IMR-90 (cell line): Measurements from ENCODE around the gene GRM2. TPM values are rescaled to one million over a fixed set of nuclear protein-coding genes. Genes with fewer than 3 reads are reported as not detected.

Experiments
- ATAC-seq: fragments of 200-7000 bp; cut with Tn5 transposase; 2 replicates; pipeline ENCODE4 v1.9.1; 2020; ENCODE audit warnings: low read depth, mild to moderate bottlenecking, moderate library complexity
- BruUV-seq: library from RNA; stranded (reverse); fragments of 400-500 nt; replicated peaks from 2 replicates; lab custom pipeline; 2021; lab: Mats Ljungman, UMichigan
- CTCF ChIA-PET: fragments of 300-600 bp; formaldehyde crosslinking; extraction: SDS; loops from one replicate; lab custom pipeline; 2021; ENCODE audit warnings: antibody characterized with exemption; lab: Yijun Ruan, JAX
- POLR2A ChIA-PET: fragments of 300-600 bp; sonication (Branson Sonifier 250); formaldehyde crosslinking; loops from one replicate; lab custom pipeline; 2022; ENCODE audit warnings: antibody characterized with exemption; ENCODE audit not compliant: unreplicated experiment; lab: Charles Lee
- DNase-seq: peaks from one replicate; pipeline ENCODE4 v3.0.0; 2013
- H2AFZ ChIP-seq: replicated peaks from 2 replicates; pipeline ENCODE3; 2013; ENCODE audit warnings: low read length, mild to moderate bottlenecking; ENCODE audit not compliant: poor library complexity
- H2AK5ac ChIP-seq: 2 replicates; pipeline ENCODE4 v1.6.1; 2013; ENCODE audit warnings: low read depth, low read length, inconsistent platforms
- H2AK9ac ChIP-seq: replicated peaks from 2 replicates; pipeline ENCODE3; 2013; ENCODE audit warnings: mild to moderate bottlenecking, low read depth, low read length, moderate library complexity; ENCODE audit not compliant: poor library complexity
- H2BK120ac ChIP-seq: 2 replicates; pipeline ENCODE4 v1.6.1; 2013; ENCODE audit warnings: low read depth, low read length, inconsistent platforms
- H2BK15ac ChIP-seq: 3 replicates; pipeline ENCODE4 v1.6.1; 2013; ENCODE audit warnings: low read depth, low read length, inconsistent platforms
- H2BK20ac ChIP-seq: 2 replicates; pipeline ENCODE4 v1.6.1; 2013; ENCODE audit warnings: low read depth, mild to moderate bottlenecking, inconsistent platforms, low read length, moderate library complexity
- H2BK5ac ChIP-seq: 2 replicates; pipeline ENCODE4 v1.6.1; 2013; ENCODE audit warnings: mild to moderate bottlenecking, low read depth, low read length, inconsistent platforms; ENCODE audit not compliant: poor library complexity, severe bottlenecking
- H3K14ac ChIP-seq: replicated peaks from 2 replicates; pipeline ENCODE4 v1.6.1; 2013; ENCODE audit warnings: low read depth, low read length, inconsistent platforms
- H3K18ac ChIP-seq: 2 replicates; pipeline ENCODE4 v1.6.1; 2013; ENCODE audit warnings: low read depth, low read length, control low read depth
- H3K23ac ChIP-seq: 2 replicates; pipeline ENCODE4 v1.6.1; 2013; ENCODE audit warnings: low read depth, low read length, inconsistent platforms
- H3K27ac ChIP-seq: 2 replicates; pipeline ENCODE4 v1.5.1; 2013; ENCODE audit warnings: mild to moderate bottlenecking, control low read depth, low read length; ENCODE audit not compliant: insufficient read depth
- H3K27me3 ChIP-seq: 2 replicates; pipeline ENCODE4 v1.6.1; 2013; ENCODE audit warnings: low read length; ENCODE audit not compliant: control insufficient read depth, insufficient read depth
- H3K36me3 ChIP-seq: 2 replicates; pipeline ENCODE4 v1.6.1; 2013; ENCODE audit warnings: low read length, mixed read lengths; ENCODE audit not compliant: control insufficient read depth, insufficient read depth
- H3K4ac ChIP-seq: 2 replicates; pipeline ENCODE4 v1.6.1; 2013; ENCODE audit warnings: low read depth, low read length, inconsistent platforms
- H3K4me1 ChIP-seq: 2 replicates; pipeline ENCODE4 v1.6.1; 2013; ENCODE audit warnings: low read length, mixed read lengths; ENCODE audit not compliant: control insufficient read depth, insufficient read depth
- H3K4me2 ChIP-seq: 2 replicates; pipeline ENCODE4 v1.6.1; 2013; ENCODE audit warnings: low read depth, mild to moderate bottlenecking, control low read depth, low read length, moderate library complexity
- H3K4me3 ChIP-seq: 2 replicates; pipeline ENCODE4 v1.5.1; 2013; ENCODE audit warnings: low read depth, mild to moderate bottlenecking, control low read depth, low read length, moderate library complexity; ENCODE audit not compliant: insufficient read depth
- H3K56ac ChIP-seq: 2 replicates; pipeline ENCODE4 v1.6.1; 2013; ENCODE audit warnings: low read length, inconsistent platforms; ENCODE audit not compliant: insufficient read depth; ENCODE audit errors: extremely low read depth
- H3K79me1 ChIP-seq, 2 experiments: 2 replicates each; pipeline ENCODE4 v1.6.1; 2013; ENCODE audit warnings: low read length in 2 of 2, inconsistent platforms in 1 of 2, low read depth in 1 of 2
- H3K9ac ChIP-seq: 2 replicates; pipeline ENCODE4 v1.6.1; 2013; ENCODE audit warnings: low read depth, low read length, control low read depth
- H3K9me1 ChIP-seq: 2 replicates; pipeline ENCODE4 v1.6.1; 2013; ENCODE audit warnings: low read length, inconsistent platforms; ENCODE audit not compliant: insufficient read depth
- H3K9me3 ChIP-seq: 2 replicates; pipeline ENCODE4 v1.6.1; 2013; ENCODE audit warnings: low read length; ENCODE audit not compliant: control insufficient read depth, insufficient read depth
- H4K20me1 ChIP-seq: 2 replicates; pipeline ENCODE4 v1.6.1; 2013; ENCODE audit warnings: low read length, inconsistent platforms; ENCODE audit not compliant: insufficient read depth
- H4K5ac ChIP-seq: 2 replicates; pipeline ENCODE4 v1.6.1; 2013; ENCODE audit warnings: mild to moderate bottlenecking, low read depth, low read length, control low read depth
- H4K8ac ChIP-seq, 2 experiments: 2 replicates each; pipeline ENCODE4 v1.6.1; 2013; ENCODE audit warnings: low read depth in 2 of 2, low read length in 2 of 2, control low read depth in 1 of 2, inconsistent platforms in 1 of 2
- H4K91ac ChIP-seq: 2 replicates; pipeline ENCODE4 v1.6.1; 2013; ENCODE audit warnings: low read depth, low read length, inconsistent platforms; ENCODE audit not compliant: insufficient read depth
- CEBPB ChIP-seq: IDR thresholded peaks from 2 replicates; pipeline ENCODE4 v1.6.1; 2012; ENCODE audit warnings: low read depth, low read length, improper control_type of control experiment
- FOS ChIP-seq: fragments of 150-350 bp; IDR thresholded peaks from 2 replicates; pipeline ENCODE4 v1.6.1; 2016; ENCODE audit warnings: low read depth, low read length
- MAFK ChIP-seq: IDR thresholded peaks from 2 replicates; pipeline ENCODE4 v1.6.1; 2012; ENCODE audit warnings: low read depth, low read length, improper control_type of control experiment
- MAZ ChIP-seq: IDR thresholded peaks from 2 replicates; pipeline ENCODE4 v1.6.1; 2012; ENCODE audit warnings: low read depth, mild to moderate bottlenecking, low read length, improper control_type of control experiment, moderate library complexity, borderline replicate concordance
- NFE2L2 ChIP-seq: fragments of 150-350 bp; IDR thresholded peaks from 2 replicates; pipeline ENCODE4 v1.6.1; 2016; ENCODE audit warnings: low read depth, mild to moderate bottlenecking, low read length
- RFX5 ChIP-seq: IDR thresholded peaks from 2 replicates; pipeline ENCODE4 v1.8.0; 2012; ENCODE audit warnings: low read depth, mild to moderate bottlenecking, low read length, moderate library complexity
- SMC3 ChIP-seq: fragments of 150-350 bp; IDR thresholded peaks from 2 replicates; pipeline ENCODE4 v1.6.1; 2016; ENCODE audit warnings: low read depth, mild to moderate bottlenecking, antibody characterized with exemption, low read length, moderate library complexity
- WGBS, 2 experiments: methylation state at CpG; one replicate each; pipeline versions ENCODE4 v1.1.5 to v1.1.7; 2013; ENCODE audit warnings: missing lambda C conversion rate in 2 of 2; ENCODE audit not compliant: insufficient read length in 1 of 2; ENCODE audit errors: extremely low coverage in 2 of 2; 5-methylcytosine and 5-hydroxymethylcytosine counted together
- dilution Hi-C: fragments of 300-500 bp; cut with HindIII; formaldehyde crosslinking; loops from one replicate; pipeline ENCODE4 v1.14.3; 2018; ENCODE audit warnings: low sequenced_read_pairs; ENCODE audit not compliant: unreplicated experiment
- in situ Hi-C: fragments of 300-500 bp; cut with MboI; formaldehyde crosslinking; loops from 3 replicates; pipeline ENCODE4 v1.14.3; 2019; ENCODE audit warnings: low sequenced_read_pairs, inconsistent platforms, mixed read lengths
- intact Hi-C: fragments of 100-400 bp; cut with micrococcal nuclease; formaldehyde crosslinking; loops from 2 replicates; pipeline ENCODE4 v1.10.0; 2022
- polyA plus RNA-seq, 3 experiments: library from polyadenylated mRNA; depleted of rRNA; stranded (reverse); fragments of >200 nt; gene quantifications; 2 replicates each; pipeline ENCODE4 v1.2.3, GENCODE V29; 2012; ENCODE audit warnings: low replicate concordance in 1 of 3
- total RNA-seq: library from RNA; depleted of rRNA; stranded (reverse); fragments of >200 nt; gene quantifications from 2 replicates; pipeline ENCODE4 v1.2.3, GENCODE V29; 2012
- TF ChIP-seq, protein P1 (sequence below): fragments of 150-350 bp; IDR thresholded peaks from 2 replicates; pipeline ENCODE4 v1.6.1; 2017; ENCODE audit warnings: mild to moderate bottlenecking, antibody characterized with exemption, low read length, low read depth

GRM2 gene
- total and polyA plus RNA-seq, 2 of the 4 experiments (the other 2 are of a cell fraction): under 0.01 to 0.14 TPM

- H2AFZ ChIP-seq: no peak overlapping the region
- peaks cover 19% of the 10 kb centered on the region for H4K20me1 ChIP-seq
- H3K9ac ChIP-seq: no peak overlapping the region
- peaks cover 12% of the 10 kb centered on the region for H3K9me1 ChIP-seq
- H3K4me1 ChIP-seq: peaks cover 11% of the 10 kb centered on the region
- BruUV-seq: no TSS peak
- ATAC-seq: no peak
- no peak overlapping the region for H3K18ac ChIP-seq
- no peak overlapping the region for H3K14ac ChIP-seq
- in situ Hi-C loops (loop anchor here (25.0 kb wide), 1 partner anchor 1066 kb away; the partner anchor contains the start of genes CISH and MAPKAPK3), intact Hi-C loops (no loop called here), dilution Hi-C loops (no loop called here)
- no peak overlapping the region for H4K91ac ChIP-seq
- H2BK120ac ChIP-seq: no peak overlapping the region
- ChIA-PET CTCF (no interaction called here), POLR2A (no interaction called here)
- no peak for TF ChIP-seq MAZ
- TF ChIP-seq MAFK: no peak
- TF ChIP-seq RFX5: no peak
- no peak for TF ChIP-seq SMC3
- TF ChIP-seq, protein P1, sequence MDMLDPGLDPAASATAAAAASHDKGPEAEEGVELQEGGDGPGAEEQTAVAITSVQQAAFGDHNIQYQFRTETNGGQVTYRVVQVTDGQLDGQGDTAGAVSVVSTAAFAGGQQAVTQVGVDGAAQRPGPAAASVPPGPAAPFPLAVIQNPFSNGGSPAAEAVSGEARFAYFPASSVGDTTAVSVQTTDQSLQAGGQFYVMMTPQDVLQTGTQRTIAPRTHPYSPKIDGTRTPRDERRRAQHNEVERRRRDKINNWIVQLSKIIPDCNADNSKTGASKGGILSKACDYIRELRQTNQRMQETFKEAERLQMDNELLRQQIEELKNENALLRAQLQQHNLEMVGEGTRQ: no peak
- no peak for TF ChIP-seq NFE2L2
- no peak for TF ChIP-seq FOS
- no peak for TF ChIP-seq CEBPB
- H3K79me1 ChIP-seq: peaks cover 20 to 55% of the 10 kb centered on the region in 2 experiments; a peak in 3 of 4 replicates
- H2AK9ac ChIP-seq: peak overlapping the region; percentile 68
- H4K5ac ChIP-seq: no peak overlapping the region
- H3K9me3 ChIP-seq: no peaks in the 10 kb centered on the region
- H2AK5ac ChIP-seq: no peak overlapping the region
- H3K4ac ChIP-seq: no peak overlapping the region
- H2BK15ac ChIP-seq: no peak overlapping the region
- no peak overlapping the region for H3K56ac ChIP-seq
- DNase-seq: no peak
- no peak overlapping the region for H3K27ac ChIP-seq
- no peak overlapping the region for H3K23ac ChIP-seq
- no peak overlapping the region for H3K4me3 ChIP-seq
- peaks cover 17% of the 10 kb centered on the region for H3K36me3 ChIP-seq
- 80% methylated on average over 1 of the region's 2 CpGs; no CpG with 5 or more reads in 1 of the 2 experiments for WGBS, 2 experiments
- no peak overlapping the region for H4K8ac ChIP-seq
- H2BK5ac ChIP-seq: no peak overlapping the region
- no peak overlapping the region for H2BK20ac ChIP-seq
- H3K27me3 ChIP-seq: no peaks in the 10 kb centered on the region
- no peak overlapping the region for H3K4me2 ChIP-seq
Observed at GRCh38 chr3:51678641-51679040, 28.2 kb upstream of the GRM2 start.
